WERI-Rb-1 (cell line): ENCODE data around the gene PLXND1.

Experiments used
- DNase-seq: peaks from one replicate; pipeline ENCODE4 v3.0.0-alpha.2; 2020
- H3K27ac ChIP-seq: fragments of 250-450 bp; sonication (Bioruptor Pico); 2 replicates; pipeline ENCODE4 v1.5.1; 2020; ENCODE audit warnings: mild to moderate bottlenecking, moderate library complexity
- H3K27me3 ChIP-seq: fragments of 250-450 bp; sonication (Bioruptor Pico); 2 replicates; pipeline ENCODE4 v1.5.1; 2021; ENCODE audit warnings: mild to moderate bottlenecking, low read depth, moderate library complexity; ENCODE audit not compliant: insufficient read depth, severe bottlenecking
- H3K36me3 ChIP-seq: fragments of 250-450 bp; sonication (Bioruptor Pico); 2 replicates; pipeline ENCODE4 v1.5.1; 2020; ENCODE audit warnings: mild to moderate bottlenecking, moderate library complexity
- H3K4me3 ChIP-seq: 2 replicates; pipeline ENCODE4 v1.5.1; 2011; ENCODE audit warnings: low read depth, mild to moderate bottlenecking, control low read depth, low read length
- H3K9me3 ChIP-seq: fragments of 250-450 bp; sonication (Bioruptor Pico); 2 replicates; pipeline ENCODE4 v1.5.1; 2021; ENCODE audit warnings: mild to moderate bottlenecking, moderate library complexity; ENCODE audit not compliant: severe bottlenecking
- TF ChIP-seq, protein P1 (sequence below): IDR thresholded peaks from 2 replicates; pipeline ENCODE4 v1.5.1; 2011; ENCODE audit warnings: low read depth, mild to moderate bottlenecking, control low read depth, inconsistent platforms, low read length

PLXND1 gene, protein sequence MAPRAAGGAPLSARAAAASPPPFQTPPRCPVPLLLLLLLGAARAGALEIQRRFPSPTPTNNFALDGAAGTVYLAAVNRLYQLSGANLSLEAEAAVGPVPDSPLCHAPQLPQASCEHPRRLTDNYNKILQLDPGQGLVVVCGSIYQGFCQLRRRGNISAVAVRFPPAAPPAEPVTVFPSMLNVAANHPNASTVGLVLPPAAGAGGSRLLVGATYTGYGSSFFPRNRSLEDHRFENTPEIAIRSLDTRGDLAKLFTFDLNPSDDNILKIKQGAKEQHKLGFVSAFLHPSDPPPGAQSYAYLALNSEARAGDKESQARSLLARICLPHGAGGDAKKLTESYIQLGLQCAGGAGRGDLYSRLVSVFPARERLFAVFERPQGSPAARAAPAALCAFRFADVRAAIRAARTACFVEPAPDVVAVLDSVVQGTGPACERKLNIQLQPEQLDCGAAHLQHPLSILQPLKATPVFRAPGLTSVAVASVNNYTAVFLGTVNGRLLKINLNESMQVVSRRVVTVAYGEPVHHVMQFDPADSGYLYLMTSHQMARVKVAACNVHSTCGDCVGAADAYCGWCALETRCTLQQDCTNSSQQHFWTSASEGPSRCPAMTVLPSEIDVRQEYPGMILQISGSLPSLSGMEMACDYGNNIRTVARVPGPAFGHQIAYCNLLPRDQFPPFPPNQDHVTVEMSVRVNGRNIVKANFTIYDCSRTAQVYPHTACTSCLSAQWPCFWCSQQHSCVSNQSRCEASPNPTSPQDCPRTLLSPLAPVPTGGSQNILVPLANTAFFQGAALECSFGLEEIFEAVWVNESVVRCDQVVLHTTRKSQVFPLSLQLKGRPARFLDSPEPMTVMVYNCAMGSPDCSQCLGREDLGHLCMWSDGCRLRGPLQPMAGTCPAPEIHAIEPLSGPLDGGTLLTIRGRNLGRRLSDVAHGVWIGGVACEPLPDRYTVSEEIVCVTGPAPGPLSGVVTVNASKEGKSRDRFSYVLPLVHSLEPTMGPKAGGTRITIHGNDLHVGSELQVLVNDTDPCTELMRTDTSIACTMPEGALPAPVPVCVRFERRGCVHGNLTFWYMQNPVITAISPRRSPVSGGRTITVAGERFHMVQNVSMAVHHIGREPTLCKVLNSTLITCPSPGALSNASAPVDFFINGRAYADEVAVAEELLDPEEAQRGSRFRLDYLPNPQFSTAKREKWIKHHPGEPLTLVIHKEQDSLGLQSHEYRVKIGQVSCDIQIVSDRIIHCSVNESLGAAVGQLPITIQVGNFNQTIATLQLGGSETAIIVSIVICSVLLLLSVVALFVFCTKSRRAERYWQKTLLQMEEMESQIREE (N-terminal part only)

DNA sequence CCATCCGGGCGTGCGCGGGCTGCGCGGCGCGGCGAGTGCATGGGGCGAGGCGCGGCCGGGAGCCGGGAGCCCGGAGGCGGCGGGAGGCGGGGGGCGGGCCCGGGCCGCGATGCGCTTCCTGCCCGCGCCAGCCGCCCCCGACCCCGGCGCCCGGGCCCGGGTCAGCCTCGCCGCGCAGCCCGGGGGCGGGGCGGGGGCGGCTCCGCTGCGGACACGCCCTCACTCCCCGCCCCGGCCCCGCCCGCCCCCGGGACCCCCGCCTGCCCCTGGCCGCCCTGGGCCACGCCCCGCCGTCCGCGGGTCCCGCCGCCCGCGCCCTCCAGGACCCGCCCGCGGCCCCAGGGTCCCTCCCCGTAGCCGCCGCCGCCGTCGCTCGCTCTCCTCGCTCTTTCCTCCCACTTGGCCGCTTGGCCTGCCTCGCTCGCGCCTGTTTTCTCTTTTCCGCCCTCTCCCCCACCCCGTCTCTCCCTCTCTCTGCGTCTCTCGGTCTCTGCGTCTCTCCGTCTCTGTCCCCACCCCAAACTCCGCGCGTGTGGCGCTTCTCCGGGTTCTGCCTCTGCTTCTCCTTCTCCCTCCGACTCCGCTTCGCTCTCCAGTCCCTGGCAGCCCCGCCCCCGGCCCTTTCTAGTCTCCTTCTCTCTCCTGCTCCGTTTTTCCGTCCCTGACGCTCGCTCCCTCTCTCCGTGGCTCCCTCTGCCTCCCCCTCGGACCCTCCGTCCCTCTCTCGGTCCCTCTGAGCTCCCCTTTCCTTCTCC is at the start of gene PLXND1:
Gene PLXND1 (minus strand): TSS at position 41 of the 755 bp plus-strand sequence. CDS start 37 bp downstream, at position 4.
- no peaks in the 10 kb centered on the region for H3K9me3 ChIP-seq
- peak; percentile 62 for DNase-seq
- H3K4me3 ChIP-seq = peak within 1 kb of the TSS; percentile 74
- peak within 1 kb of the TSS; percentile 57; the same call in 1 of the 2 replicates for H3K27ac ChIP-seq
- H3K36me3 ChIP-seq = no peaks in the 10 kb centered on the region
- peaks cover 7% of the 10 kb centered on the region for H3K27me3 ChIP-seq
- TF ChIP-seq, protein P1, sequence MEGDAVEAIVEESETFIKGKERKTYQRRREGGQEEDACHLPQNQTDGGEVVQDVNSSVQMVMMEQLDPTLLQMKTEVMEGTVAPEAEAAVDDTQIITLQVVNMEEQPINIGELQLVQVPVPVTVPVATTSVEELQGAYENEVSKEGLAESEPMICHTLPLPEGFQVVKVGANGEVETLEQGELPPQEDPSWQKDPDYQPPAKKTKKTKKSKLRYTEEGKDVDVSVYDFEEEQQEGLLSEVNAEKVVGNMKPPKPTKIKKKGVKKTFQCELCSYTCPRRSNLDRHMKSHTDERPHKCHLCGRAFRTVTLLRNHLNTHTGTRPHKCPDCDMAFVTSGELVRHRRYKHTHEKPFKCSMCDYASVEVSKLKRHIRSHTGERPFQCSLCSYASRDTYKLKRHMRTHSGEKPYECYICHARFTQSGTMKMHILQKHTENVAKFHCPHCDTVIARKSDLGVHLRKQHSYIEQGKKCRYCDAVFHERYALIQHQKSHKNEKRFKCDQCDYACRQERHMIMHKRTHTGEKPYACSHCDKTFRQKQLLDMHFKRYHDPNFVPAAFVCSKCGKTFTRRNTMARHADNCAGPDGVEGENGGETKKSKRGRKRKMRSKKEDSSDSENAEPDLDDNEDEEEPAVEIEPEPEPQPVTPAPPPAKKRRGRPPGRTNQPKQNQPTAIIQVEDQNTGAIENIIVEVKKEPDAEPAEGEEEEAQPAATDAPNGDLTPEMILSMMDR = no peak

DNA sequence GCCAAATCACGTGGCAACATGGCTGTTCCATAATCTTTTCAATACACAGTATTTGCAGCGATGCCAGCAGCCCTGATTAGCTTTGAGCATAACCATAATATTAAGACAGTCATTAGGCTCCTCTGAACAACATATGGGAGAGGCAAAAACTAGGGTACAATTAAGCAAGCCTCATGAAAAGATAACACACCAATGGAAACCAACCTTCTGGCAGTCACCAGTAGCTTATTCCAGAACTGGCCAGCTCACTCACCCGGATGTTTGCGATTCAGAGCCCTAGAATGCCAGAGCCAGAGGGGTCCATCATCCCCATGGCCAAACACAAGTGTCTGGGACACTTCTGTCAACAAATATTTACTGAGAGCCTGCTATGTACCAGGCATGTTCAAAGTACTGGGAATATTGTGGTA is 48.8 kb upstream of the PLXND1 start:
- H3K27me3 ChIP-seq = no peaks in the 10 kb centered on the region
- peaks cover 18% of the 10 kb centered on the region for H3K36me3 ChIP-seq
- DNase-seq = no peak
- H3K4me3 ChIP-seq = no peak overlapping the region
- no peak overlapping the region for H3K27ac ChIP-seq
- H3K9me3 ChIP-seq = no peaks in the 10 kb centered on the region
- TF ChIP-seq, protein P1 = no peak

DNA sequence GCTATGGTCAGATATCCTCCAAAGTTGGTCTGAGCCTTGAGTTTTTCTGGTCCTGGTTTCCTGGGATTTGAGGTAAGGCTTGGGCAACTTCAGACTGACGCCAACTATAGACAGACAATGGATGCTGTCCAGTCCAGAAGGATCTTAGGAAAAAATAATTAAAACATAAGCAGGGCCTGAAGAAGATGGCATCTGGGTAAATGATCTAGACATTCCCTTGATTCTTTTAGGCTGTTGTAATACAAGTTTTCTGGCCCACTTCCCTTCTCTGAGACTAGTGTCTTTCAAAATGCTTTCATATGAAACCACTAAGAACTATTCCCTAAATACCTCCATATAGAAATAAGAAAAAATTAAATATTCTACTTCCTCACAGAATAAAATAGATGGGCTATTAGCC is 47.7 kb upstream of the PLXND1 start:
- DNase-seq = no peak
- TF ChIP-seq, protein P1 = no peak
- Histone ChIP-seq H3K27ac (no peak overlapping the region), H3K36me3 (peaks cover 18% of the 10 kb centered on the region), H3K9me3 (no peaks in the 10 kb centered on the region), H3K4me3 (no peak overlapping the region), H3K27me3 (no peaks in the 10 kb centered on the region)

DNA sequence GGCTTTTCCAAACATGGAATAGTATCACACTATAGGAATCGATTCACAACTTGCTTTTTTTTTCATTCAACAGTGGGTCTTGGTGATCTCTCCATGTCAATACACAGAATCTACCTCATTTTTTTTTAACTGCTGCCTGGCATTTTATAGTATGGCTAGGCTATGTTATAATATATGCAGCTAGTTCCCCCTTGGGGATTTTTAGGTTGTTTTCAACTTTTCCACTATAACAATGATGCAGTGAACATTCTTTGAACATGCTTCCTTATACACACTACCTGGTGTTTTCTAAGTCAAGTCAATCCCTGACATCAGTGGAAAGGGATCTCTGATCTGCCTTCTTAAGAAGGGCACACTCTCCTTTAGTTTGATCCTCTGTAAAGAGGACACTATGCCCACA is 46.5 kb upstream of the PLXND1 start:
- H3K27ac ChIP-seq = no peak overlapping the region
- H3K36me3 ChIP-seq = peaks cover 18% of the 10 kb centered on the region
- TF ChIP-seq, protein P1 = no peak
- no peak overlapping the region for H3K4me3 ChIP-seq
- H3K27me3 ChIP-seq = no peaks in the 10 kb centered on the region
- H3K9me3 ChIP-seq = no peaks in the 10 kb centered on the region
- DNase-seq = no peak
